SK-N-MC (cell line): ENCODE measurements around the gene MIR17HG.

Source experiments
- EZH2 ChIP-seq: fragments of 200-600 bp; sonication (generic); IDR thresholded peaks from one replicate; pipeline ENCODE4 v1.6.1; 2017; ENCODE audit warnings: antibody characterized with exemption
- POLR2AphosphoS5 ChIP-seq: IDR thresholded peaks from 2 replicates; pipeline ENCODE4 v1.6.1; 2012; ENCODE audit warnings: mild to moderate bottlenecking, low read depth, low read length, borderline replicate concordance

GRCh38 chr13:91368676-91369440 is 21.4 kb downstream of the MIR17HG start:
- TF ChIP-seq EZH2 (no peak), POLR2AphosphoS5 (no peak)
